Uterus (tissue), 2 donors: ENCODE results near the gene WAC.

Source experiments
- POLR2A ChIP-seq, 2 donors: fragments of 450-650 bp; IDR thresholded peaks; one replicate each; pipeline ENCODE4 v1.6.1; 2016; ENCODE audit warnings: antibody characterized with exemption in 2 of 2, mild to moderate bottlenecking in 1 of 2, moderate library complexity in 1 of 2
- TF ChIP-seq, protein P1 (sequence below), 4 experiments: fragments of 200-600 bp in 2 of 4; fragments of 450-650 bp in 2 of 4; sonication (generic) in 2 of 4; IDR thresholded peaks; one replicate each; pipeline ENCODE4 v1.5.1; 2016 to 2019; ENCODE audit warnings: antibody characterized with exemption in 4 of 4, mild to moderate bottlenecking in 2 of 4, moderate library complexity in 1 of 4

DNA sequence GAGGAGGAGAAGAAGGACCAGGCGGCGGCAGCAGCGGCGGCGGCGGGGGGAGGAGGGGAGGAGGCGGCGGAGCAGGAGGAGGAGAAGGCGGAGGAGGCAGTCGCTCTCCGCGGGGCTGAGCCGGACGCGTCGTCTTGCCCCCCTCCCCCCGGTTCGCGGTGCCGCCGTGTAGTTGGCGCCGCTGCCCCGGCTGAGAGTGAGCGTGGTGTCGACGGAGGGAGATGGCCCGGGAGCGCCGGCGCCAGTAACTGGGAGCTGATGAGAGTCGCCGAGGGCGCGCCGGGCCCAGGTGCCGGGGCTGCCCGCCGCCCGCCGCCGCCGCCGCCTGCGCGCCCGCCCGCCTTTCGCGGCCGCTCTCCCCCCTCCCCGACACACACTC lies 257 bp downstream of the WAC start:
- TF ChIP-seq, protein P1, sequence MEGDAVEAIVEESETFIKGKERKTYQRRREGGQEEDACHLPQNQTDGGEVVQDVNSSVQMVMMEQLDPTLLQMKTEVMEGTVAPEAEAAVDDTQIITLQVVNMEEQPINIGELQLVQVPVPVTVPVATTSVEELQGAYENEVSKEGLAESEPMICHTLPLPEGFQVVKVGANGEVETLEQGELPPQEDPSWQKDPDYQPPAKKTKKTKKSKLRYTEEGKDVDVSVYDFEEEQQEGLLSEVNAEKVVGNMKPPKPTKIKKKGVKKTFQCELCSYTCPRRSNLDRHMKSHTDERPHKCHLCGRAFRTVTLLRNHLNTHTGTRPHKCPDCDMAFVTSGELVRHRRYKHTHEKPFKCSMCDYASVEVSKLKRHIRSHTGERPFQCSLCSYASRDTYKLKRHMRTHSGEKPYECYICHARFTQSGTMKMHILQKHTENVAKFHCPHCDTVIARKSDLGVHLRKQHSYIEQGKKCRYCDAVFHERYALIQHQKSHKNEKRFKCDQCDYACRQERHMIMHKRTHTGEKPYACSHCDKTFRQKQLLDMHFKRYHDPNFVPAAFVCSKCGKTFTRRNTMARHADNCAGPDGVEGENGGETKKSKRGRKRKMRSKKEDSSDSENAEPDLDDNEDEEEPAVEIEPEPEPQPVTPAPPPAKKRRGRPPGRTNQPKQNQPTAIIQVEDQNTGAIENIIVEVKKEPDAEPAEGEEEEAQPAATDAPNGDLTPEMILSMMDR (IDR thresholded peaks at IDR 0.05), result no peak
- no peak for TF ChIP-seq POLR2A (IDR thresholded peaks at IDR 0.05)
